Measurements from ENCODE around the gene NADSYN1.
A peak's percentile ranks its signal among the peaks of the same experiment; 100 is the strongest.
"Not testable (repeated sequence)": the region's sequence is repeated elsewhere in the genome, so short reads cannot be mapped to it uniquely, and the experiment has no call there.

NADSYN1 gene

GRCh38 chr11:71453037-71453917 lies at the start of gene NADSYN1:
NADSYN1 (plus strand) TSS chr11:71453203; CDS start chr11:71453297, 94 bp downstream.
- peak; percentile 87 to 95 (median 88) for DNase-seq (ENCODE audit: low read depth in 2 of 3, low spot score in 1 of 3)

DNA sequence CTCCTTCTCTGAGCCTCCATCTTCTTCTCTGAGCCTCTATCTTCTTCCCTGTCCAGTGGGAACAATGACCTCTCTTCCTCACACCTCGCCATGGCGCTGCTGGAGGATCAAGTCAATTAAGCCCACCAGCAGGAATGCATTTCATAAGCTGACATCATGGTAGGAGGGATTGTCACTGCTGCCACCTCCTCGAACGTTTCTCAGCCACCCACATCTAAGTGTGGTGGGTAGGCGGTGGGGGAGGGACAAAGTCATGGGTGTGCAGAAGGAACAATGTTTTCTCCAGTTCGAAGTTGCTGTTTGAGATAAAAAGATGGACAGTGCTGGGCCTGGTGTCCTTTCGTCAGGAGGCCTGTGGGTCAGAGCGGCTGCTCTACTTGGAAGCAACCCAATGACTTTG lies 48.8 kb upstream of the NADSYN1 start:
- DNase-seq (ENCODE audit: low read depth in 2 of 3, low spot score in 1 of 3) = no peak

- no peak for DNase-seq (ENCODE audit: low read depth in 2 of 3, low spot score in 1 of 3)
Observed at GRCh38 chr11:71406681-71407080, 46.3 kb upstream of the NADSYN1 start.

GRCh38 chr11:71407356-71407755 lies 45.6 kb upstream of the NADSYN1 start:
- no peak for DNase-seq (ENCODE audit: low read depth in 2 of 3, low spot score in 1 of 3)

- no peak for DNase-seq (ENCODE audit: low read depth in 2 of 3, low spot score in 1 of 3)
Observed at GRCh38 chr11:71408826-71409225, 44.2 kb upstream of the NADSYN1 start.

- DNase-seq (ENCODE audit: low read depth in 2 of 3, low spot score in 1 of 3) = no peak
Observed at GRCh38 chr11:71410363-71410966, 42.5 kb upstream of the NADSYN1 start.

- DNase-seq (ENCODE audit: low read depth in 2 of 3, low spot score in 1 of 3) = no peak
Observed at GRCh38 chr11:71414645-71415044, 38.4 kb upstream of the NADSYN1 start.

- no peak for DNase-seq (ENCODE audit: low read depth in 2 of 3, low spot score in 1 of 3)
Observed at GRCh38 chr11:71418643-71419042, 34.4 kb upstream of the NADSYN1 start.

- DNase-seq (ENCODE audit: low read depth in 2 of 3, low spot score in 1 of 3) = peak in 1 of 3 donors; percentile 12
Observed at GRCh38 chr11:71420455-71421241, 32.4 kb upstream of the NADSYN1 start.

DNA sequence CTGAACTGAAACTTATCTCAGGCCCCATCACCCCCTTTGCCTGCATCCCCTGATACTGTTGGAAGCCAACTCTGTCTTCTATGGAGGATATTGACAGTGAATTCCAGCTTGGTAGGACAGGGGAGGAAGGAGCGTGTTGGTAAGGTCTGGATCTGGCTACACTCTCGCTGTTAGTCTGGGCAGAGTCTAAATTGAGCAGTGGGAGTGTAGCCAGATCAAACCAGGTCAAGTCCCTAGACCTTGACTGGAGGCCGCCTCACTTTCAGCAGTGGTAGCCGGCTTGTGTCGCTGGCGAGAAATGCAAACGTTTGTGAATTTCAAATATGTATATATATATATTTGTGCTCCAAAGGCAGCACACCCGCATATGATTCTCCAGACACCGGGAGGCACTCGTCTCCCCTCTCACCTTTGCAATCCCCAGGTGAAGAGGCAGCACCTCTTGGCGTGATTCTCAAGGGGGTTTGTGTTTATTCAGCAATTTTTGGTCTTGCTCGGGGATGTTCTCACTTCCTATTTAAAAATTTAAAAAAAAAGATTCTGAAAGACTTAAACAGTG lies 31.5 kb upstream of the NADSYN1 start:
- DNase-seq (ENCODE audit: low read depth in 2 of 3, low spot score in 1 of 3) = no peak

DNA sequence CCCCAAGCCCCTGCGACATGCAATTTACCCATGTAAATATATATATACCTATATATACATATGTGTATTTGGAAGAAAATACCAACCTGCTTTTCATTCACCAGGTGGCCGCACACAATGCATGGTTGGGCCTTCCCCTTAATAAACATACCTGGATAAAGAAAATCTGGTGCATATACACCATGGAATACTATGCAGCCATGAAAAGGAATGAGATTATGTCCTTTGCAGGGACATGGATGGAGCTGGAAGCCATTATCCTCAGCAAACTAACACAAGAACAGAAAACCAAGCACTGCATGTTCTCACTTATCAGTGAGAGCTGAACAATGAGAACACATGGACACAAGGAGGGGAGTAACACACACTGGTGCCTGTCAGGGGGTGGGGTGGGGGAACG lies 30.7 kb upstream of the NADSYN1 start:
- not testable (repeated sequence) for DNase-seq (ENCODE audit: low read depth in 2 of 3, low spot score in 1 of 3)

GRCh38 chr11:71423181-71423790 lies 29.7 kb upstream of the NADSYN1 start:
- DNase-seq (ENCODE audit: low read depth in 2 of 3, low spot score in 1 of 3) = no peak

DNA sequence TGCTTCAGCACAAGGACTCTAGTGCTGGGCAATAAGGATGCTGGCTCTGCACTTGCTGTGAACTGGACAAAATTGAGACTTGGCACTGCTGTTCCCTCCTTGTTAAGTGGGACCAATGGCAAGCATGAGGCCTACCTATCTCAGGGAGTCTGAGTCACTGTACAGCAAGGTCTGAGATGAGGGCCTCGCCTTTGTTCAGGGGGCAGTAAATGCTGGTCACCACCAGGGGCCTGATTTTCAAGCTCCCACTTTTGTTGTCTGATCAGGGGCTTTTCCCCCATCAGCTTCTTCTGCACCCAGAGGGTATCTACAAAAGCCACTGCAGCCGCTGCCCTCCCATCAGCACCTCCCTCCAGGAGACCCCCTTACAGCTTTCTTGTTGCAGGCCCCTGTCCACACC lies 27.6 kb upstream of the NADSYN1 start:
- no peak for DNase-seq (ENCODE audit: low read depth in 2 of 3, low spot score in 1 of 3)

- DNase-seq (ENCODE audit: low read depth in 2 of 3, low spot score in 1 of 3) = no peak
Observed at GRCh38 chr11:71425860-71426259, 27.1 kb upstream of the NADSYN1 start.

DNA sequence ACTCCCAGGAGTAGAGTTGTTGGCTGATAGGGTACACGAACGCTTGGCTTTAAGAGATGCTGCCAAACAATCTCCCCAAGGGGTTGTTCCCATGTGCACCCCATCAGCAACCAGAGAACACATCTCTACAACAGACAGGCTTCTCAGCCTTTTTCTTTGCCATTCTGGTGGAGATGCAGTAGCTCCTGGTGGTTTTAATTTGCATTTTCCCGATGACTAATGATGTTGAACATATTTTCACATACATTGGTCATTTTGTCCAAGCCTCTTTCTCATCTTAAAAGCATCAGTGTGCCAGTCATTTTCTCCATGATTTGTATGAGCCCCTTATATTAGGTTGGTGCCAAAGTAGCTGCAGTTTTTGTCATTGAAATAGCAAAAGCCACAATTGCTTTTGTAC lies 26.6 kb upstream of the NADSYN1 start:
- no peak for DNase-seq (ENCODE audit: low read depth in 2 of 3, low spot score in 1 of 3)

DNA sequence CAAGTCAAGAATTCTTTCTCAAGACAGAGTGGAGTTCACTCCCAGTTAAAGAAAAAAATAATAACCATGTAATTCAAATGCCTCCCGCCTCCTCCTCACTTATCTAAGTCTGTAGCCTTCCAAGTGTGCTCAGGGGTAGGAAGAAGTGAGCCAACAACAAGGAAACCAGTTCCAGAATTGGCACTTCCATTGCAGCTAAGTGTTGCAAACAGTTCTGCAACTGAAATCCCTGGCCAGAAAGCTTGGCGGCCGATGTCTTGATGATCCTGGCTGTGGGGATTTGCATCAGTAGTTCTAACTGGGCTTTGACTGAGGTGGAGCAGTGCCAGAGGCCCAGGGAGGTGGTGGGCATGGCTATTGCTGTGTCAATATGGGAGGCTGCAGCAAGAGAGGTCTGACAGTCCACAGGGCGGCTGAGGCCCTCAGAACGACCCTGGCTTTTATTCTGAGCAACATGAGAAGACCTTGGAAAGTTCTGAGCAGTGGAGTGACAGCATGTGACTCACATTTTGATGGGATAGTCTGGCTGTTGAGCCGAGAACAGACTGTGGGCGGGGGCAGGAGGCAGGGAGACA lies 24.1 kb upstream of the NADSYN1 start:
- no peak for DNase-seq (ENCODE audit: low read depth in 2 of 3, low spot score in 1 of 3)

DNA sequence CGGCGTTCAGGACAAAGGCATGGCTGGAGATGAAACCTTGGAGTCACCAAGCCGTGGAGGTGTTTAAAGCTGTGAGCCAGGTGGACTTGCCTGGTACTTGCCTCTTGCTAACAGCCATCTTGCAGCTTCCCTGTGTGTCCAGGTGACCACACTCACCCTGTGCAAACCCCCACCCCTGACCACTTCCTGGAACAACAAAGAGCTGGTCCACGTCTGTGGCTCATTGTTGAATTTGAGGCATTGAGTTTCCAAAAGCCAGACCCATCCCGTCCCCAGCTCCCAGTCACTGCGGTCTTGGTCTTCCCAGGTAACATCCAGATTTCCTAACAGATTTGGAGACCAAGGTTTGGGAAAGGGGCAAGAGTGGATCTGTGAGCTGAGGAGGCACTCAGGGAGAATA lies 23.3 kb upstream of the NADSYN1 start:
- no peak for DNase-seq (ENCODE audit: low read depth in 2 of 3, low spot score in 1 of 3)

- no peak for DNase-seq (ENCODE audit: low read depth in 2 of 3, low spot score in 1 of 3)
Observed at GRCh38 chr11:71430166-71430565, 22.8 kb upstream of the NADSYN1 start.

DNA sequence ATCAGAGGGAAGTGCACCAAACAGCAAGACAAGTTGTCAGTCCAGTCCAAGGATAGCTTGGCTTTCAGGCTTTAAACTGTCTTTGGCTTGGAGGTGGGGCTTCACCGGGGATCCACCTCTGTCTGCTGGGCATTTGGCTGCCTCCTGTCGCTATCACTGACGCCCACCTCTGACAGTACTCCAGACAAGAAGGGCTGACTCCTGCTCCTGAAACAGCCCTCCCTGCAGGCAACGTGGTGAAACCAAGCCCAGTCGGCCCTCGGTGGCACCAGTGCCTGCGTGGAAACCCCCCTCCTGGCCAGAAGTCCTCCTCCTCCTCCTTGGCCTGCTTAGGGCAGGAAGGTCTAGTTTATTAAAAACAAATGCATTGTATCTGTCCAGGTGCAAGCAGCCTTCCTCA lies 21.7 kb upstream of the NADSYN1 start:
- no peak for DNase-seq (ENCODE audit: low read depth in 2 of 3, low spot score in 1 of 3)

GRCh38 chr11:71432761-71433647 lies 20.0 kb upstream of the NADSYN1 start:
- DNase-seq (ENCODE audit: low read depth in 2 of 3, low spot score in 1 of 3) = no peak

Measured in stimulated activated CD4-positive, alpha-beta T cell treated with anti-CD3 and anti-CD28 coated beads, Interleukin-12 subunit alpha, Interleukin-12 subunit beta, amount 100 ng/mL, for 48 hours (primary cell).